LNCaP clone FGC (cell line): ENCODE results near the gene ACSS1.

Source experiments
- DNase-seq: peaks from one replicate; pipeline ENCODE4 v3.0.0-alpha.2; 2011; ENCODE audit warnings: low read depth
- H3K4me3 ChIP-seq: 2 replicates; pipeline ENCODE4 v1.5.1; 2011; ENCODE audit warnings: mild to moderate bottlenecking, low read depth, low read length, control low read depth
- TF ChIP-seq, protein P1 (sequence below): IDR thresholded peaks from 2 replicates; pipeline ENCODE4 v1.5.1; 2012; ENCODE audit warnings: mild to moderate bottlenecking; ENCODE audit not compliant: control insufficient read depth, insufficient read depth; ENCODE audit errors: extremely low read depth

The ACSS1 gene

DNA sequence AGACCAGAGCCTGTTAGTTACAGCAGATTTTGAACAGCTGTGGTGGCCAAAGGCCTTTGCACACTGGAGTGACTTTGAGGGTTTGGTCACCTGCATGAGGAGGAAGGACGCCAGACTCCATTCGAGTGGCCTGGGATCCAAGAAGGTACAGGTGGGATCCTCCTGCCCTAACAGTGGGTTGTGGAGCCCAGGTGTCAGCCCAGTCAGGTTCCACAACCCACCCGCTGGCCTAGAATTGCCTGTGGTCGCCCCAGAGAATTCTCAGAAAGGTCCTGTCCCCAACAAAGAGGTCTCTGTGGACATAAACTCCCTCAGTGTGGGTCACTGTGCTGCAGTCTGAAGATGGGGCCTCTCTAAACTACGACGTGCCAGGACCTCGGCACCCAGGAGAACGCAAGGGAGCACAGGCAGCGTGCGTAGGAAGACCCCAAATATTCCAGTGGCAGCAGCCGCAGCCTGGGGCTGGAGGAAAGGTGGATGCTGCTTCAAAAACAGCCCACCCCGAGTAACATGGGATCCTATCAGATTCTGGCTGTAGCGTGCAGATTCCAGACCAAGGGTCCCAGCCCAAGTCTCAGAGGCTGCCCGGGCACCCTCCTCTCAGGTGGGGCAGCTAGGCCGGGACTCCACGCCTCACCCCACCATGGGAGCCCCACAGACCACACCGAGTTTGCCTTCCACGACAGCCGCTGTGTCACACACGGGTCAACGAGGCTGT, 16.0 kb downstream of the ACSS1 start:
- TF ChIP-seq, protein P1, sequence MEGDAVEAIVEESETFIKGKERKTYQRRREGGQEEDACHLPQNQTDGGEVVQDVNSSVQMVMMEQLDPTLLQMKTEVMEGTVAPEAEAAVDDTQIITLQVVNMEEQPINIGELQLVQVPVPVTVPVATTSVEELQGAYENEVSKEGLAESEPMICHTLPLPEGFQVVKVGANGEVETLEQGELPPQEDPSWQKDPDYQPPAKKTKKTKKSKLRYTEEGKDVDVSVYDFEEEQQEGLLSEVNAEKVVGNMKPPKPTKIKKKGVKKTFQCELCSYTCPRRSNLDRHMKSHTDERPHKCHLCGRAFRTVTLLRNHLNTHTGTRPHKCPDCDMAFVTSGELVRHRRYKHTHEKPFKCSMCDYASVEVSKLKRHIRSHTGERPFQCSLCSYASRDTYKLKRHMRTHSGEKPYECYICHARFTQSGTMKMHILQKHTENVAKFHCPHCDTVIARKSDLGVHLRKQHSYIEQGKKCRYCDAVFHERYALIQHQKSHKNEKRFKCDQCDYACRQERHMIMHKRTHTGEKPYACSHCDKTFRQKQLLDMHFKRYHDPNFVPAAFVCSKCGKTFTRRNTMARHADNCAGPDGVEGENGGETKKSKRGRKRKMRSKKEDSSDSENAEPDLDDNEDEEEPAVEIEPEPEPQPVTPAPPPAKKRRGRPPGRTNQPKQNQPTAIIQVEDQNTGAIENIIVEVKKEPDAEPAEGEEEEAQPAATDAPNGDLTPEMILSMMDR, result no peak
- H3K4me3 ChIP-seq, result no peak overlapping the region
- no peak for DNase-seq

DNA sequence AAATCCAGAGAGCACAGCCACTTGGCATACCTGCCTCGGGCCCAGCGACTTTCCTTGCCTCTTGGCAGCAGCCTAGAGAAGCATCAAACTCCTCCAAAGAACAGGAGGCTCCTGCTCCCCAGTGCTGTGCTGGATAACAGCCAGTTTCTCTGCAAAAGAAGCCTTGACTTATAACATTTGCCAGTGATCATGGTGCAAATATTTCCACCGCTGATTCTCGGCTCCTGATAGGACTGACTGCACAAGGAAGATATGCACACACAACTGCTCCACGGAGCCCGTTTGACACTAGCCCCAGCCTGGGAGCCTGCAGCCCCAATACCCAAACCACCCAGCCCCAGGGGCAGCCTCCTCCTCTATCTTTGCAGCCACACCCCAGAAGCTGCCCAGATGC, 17.5 kb downstream of the ACSS1 start:
- DNase-seq, result peak; percentile 46
- TF ChIP-seq, protein P1, result no peak
- 0 out of 2 replicates have a peak overlapping the region, but pooled peaks have one; percentile 4 for H3K4me3 ChIP-seq

DNA sequence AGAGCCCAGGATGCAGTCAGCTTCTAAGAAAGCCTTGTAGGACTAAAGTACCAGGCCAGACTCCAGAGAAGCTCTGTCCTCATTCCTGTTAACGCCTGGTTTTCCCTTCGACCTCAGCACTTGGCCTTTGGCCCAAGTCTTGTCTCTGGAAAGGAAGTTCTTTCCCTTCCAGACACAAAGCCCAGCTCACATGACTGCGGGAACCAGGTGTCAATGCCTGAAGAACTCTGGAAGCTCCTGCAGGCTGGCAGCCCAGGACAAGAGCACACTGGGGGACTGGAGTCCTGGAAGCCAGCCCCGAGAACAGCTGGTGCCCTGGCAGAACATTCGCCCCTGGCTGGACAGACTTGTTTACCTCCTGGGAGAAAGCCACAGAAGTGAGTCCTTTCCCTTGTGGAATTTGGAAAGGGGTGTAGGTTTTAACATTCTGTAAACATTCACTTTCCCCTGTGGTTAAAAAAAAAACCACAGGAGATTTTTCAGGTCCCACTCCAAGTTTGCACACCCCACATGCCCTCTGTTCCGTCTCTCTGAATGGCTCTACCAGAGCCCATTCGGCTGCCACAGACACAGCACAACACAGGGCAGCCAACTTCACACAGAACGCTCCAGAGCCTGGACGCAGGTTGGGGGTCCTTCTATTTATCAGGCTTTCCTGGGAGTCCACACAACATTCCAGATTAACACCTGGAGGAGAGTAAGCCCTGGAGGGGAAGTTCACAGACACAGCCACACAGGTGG, 18.1 kb downstream of the ACSS1 start:
- TF ChIP-seq, protein P1, result no peak

DNA sequence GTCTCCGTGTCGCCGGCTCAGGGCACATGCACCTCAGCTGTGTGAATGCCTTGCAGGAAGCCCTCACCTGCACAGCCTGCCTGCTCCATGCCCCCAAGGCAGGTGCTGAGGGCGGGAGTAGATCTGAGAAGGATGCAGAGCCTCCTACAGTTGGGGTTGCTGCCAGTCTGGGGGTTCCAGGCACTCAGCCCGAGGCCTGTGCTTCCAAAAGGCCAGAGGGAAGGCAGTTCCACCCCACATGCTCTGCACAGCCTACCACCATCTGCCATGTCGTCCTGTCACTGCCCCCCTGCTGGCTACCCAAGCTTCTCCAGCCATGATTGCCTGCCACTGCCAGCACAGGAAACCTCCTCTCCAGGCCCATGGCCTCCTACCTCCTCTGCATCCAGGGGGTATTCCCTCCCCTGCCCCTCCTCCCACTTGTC, 19.3 kb downstream of the ACSS1 start:
- TF ChIP-seq, protein P1, result no peak
- no peak for DNase-seq
- H3K4me3 ChIP-seq, result no peak overlapping the region

More for the DNA sequence above, 18.1 kb downstream of the ACSS1 start:
- H3K4me3 ChIP-seq, result 0 out of 2 replicates have a peak overlapping the region, but pooled peaks have one; percentile 4
- DNase-seq, result peak; percentile 100

DNA sequence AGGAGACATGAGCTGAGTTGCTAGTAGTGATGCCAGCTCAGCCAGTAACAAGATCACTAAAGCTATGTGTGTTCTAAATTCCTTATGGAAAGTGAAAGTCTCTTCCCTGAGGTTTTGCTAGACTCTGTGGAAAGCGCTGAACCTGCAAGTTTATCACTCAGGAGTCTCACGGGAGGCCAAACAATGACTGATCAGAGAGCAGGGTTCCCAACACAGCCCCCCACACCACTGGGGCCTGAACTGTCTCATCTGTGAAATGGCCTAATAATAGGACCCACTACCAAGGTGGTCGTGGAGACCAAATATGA, 19.9 kb downstream of the ACSS1 start:
- H3K4me3 ChIP-seq, result no peak overlapping the region
- TF ChIP-seq, protein P1, result no peak
- DNase-seq, result no peak

DNA sequence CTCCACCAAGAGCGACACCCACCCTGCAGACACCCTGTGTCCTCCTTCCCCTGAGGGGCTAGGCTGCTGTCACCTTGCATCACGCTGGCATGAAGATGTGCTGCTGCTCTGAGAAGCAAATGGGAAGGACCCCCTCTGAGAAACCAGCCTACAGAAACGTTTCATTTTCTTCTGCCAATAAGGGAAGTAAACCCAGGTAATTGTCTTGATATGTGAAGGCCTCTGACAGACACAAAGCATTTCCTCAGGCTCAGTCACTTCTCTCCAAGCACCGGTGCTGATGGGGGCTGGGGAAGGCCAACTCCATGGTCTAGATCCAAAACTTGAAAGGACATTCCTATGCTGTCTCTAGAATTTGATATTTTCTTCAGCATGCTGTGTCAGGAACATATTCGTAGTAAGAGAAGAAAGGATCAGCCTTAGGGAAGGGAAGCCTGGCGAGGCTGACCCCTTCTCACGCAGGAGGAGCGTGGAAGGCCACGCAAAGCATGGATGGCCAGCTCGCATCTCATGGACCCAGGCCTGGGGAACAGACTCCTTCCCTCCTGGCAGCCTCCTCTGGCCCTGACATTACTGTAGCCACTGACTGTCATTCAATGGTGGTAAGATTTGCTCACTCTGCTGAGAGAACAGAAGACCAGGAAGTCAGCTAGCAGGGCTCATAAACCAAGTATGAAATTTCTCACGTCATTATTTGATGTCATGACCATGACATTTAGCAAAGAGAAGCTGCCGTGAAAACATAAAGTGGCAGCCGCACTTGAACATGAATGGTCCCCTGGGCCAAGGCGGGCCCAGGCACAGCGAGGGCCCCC, 20.4 kb downstream of the ACSS1 start:
- no peak overlapping the region for H3K4me3 ChIP-seq
- DNase-seq, result no peak
- TF ChIP-seq, protein P1, result no peak
